ENCODE data around the gene DAD1. TPM values are rescaled to one million over a fixed set of nuclear protein-coding genes. Genes with fewer than 3 reads are reported as not detected.

DAD1 gene
- total RNA-seq, 4 donors from 2014 or later, result 123 to 228 (median 171) TPM

- H3K27me3 ChIP-seq, result no peaks in the 10 kb centered on the region
- no peak for ATAC-seq
- no peaks in the 10 kb centered on the region for H3K9me3 ChIP-seq
- H3K4me1 ChIP-seq, result no peaks in the 10 kb centered on the region
- no peak for TF ChIP-seq POLR2AphosphoS5 (IDR thresholded peaks at IDR 0.05)
- no peak for TF ChIP-seq EP300 (IDR thresholded peaks at IDR 0.05)
- no peak for TF ChIP-seq POLR2A (IDR thresholded peaks at IDR 0.05)
- TF ChIP-seq, protein P1, sequence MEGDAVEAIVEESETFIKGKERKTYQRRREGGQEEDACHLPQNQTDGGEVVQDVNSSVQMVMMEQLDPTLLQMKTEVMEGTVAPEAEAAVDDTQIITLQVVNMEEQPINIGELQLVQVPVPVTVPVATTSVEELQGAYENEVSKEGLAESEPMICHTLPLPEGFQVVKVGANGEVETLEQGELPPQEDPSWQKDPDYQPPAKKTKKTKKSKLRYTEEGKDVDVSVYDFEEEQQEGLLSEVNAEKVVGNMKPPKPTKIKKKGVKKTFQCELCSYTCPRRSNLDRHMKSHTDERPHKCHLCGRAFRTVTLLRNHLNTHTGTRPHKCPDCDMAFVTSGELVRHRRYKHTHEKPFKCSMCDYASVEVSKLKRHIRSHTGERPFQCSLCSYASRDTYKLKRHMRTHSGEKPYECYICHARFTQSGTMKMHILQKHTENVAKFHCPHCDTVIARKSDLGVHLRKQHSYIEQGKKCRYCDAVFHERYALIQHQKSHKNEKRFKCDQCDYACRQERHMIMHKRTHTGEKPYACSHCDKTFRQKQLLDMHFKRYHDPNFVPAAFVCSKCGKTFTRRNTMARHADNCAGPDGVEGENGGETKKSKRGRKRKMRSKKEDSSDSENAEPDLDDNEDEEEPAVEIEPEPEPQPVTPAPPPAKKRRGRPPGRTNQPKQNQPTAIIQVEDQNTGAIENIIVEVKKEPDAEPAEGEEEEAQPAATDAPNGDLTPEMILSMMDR (IDR thresholded peaks at IDR 0.05), result no peak
- no peaks in the 10 kb centered on the region for H3K36me3 ChIP-seq
- H3K4me3 ChIP-seq, result no peak overlapping the region
- no peak overlapping the region for H3K27ac ChIP-seq
- 93% methylated on average over 1 of the region's 1 CpG; no CpG with 5 or more reads in 1 of the 2 donors for WGBS, 2 donors (ENCODE audit: low coverage in 1 of 2)
Measured at GRCh38 chr14:22526744-22527143, 62.3 kb downstream of the DAD1 start.

- H3K36me3 ChIP-seq, result no peaks in the 10 kb centered on the region
- WGBS, 2 donors (ENCODE audit: low coverage in 1 of 2), result 67 to 80% methylated on average over 1 to 5 of the region's 5 CpGs
- no peak for TF ChIP-seq POLR2A (IDR thresholded peaks at IDR 0.05)
- TF ChIP-seq POLR2AphosphoS5 (IDR thresholded peaks at IDR 0.05), result no peak
- TF ChIP-seq, protein P1 (IDR thresholded peaks at IDR 0.05), result no peak
- TF ChIP-seq EP300 (IDR thresholded peaks at IDR 0.05), result no peak
- H3K4me3 ChIP-seq, result no peak overlapping the region
- no peaks in the 10 kb centered on the region for H3K9me3 ChIP-seq
- H3K27me3 ChIP-seq, result no peaks in the 10 kb centered on the region
- no peak for ATAC-seq
- H3K27ac ChIP-seq, result no peak overlapping the region
- no peaks in the 10 kb centered on the region for H3K4me1 ChIP-seq
Measured at GRCh38 chr14:22526218-22526617, 62.8 kb downstream of the DAD1 start.

GRCh38 chr14:22524784-22525161 lies 64.3 kb downstream of the DAD1 start:
- no peak for TF ChIP-seq POLR2AphosphoS5 (IDR thresholded peaks at IDR 0.05)
- no peak for TF ChIP-seq POLR2A (IDR thresholded peaks at IDR 0.05)
- TF ChIP-seq EP300 (IDR thresholded peaks at IDR 0.05), result no peak
- TF ChIP-seq, protein P1 (IDR thresholded peaks at IDR 0.05), result no peak
- Histone ChIP-seq H3K9me3 (no peaks in the 10 kb centered on the region), H3K27me3 (peaks cover under 1% of the 10 kb centered on the region), H3K4me1 (no peaks in the 10 kb centered on the region), H3K4me3 (no peak overlapping the region), H3K27ac (no peak overlapping the region), H3K36me3 (no peaks in the 10 kb centered on the region)
- ATAC-seq, result no peak

DNA sequence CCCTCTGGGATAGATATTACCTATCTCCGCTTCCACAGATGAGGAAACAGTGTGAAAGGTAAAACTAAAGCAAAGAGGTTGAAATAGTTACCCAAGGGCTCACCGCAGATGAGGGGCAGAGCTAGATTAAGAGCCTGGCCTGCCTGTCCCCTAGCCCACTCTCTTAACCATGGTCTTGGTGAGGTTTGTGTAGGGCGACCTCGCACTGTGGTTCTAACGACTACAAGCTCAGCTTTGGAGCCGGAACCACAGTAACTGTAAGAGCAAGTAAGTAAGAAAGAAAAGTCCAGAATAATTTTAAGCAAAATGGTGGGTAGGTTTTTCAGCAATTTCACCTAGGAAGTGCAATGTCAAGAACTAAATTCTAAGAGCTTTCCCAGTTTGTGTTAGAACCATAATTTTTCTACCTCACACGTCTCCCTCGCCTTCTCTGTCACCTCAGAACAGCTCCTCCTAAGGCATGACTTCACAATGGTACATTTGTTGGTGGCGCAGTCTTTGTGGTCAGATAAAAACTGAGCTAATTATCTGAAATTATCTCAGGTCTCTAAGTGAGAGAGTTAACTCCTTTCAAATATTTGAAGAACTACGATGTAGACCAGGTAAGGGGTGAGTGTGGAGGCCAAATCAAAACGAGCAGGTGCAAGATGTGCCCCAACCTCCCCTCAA lies 64.8 kb downstream of the DAD1 start:
- TF ChIP-seq, protein P1 (IDR thresholded peaks at IDR 0.05), result no peak
- no peak for TF ChIP-seq EP300 (IDR thresholded peaks at IDR 0.05)
- TF ChIP-seq POLR2AphosphoS5 (IDR thresholded peaks at IDR 0.05), result no peak
- TF ChIP-seq POLR2A (IDR thresholded peaks at IDR 0.05), result no peak
- no peak overlapping the region for H3K27ac ChIP-seq
- H3K4me1 ChIP-seq, result no peaks in the 10 kb centered on the region
- H3K4me3 ChIP-seq, result no peak overlapping the region
- peaks cover 3% of the 10 kb centered on the region for H3K27me3 ChIP-seq
- WGBS, 2 donors (ENCODE audit: low coverage in 1 of 2), result 86 to 90% methylated on average over 4 to 7 of the region's 11 CpGs
- no peaks in the 10 kb centered on the region for H3K36me3 ChIP-seq
- H3K9me3 ChIP-seq, result no peaks in the 10 kb centered on the region
- no peak for ATAC-seq

GRCh38 chr14:22523283-22523682 lies 65.7 kb downstream of the DAD1 start:
- Histone ChIP-seq H3K36me3 (no peaks in the 10 kb centered on the region), H3K27ac (no peak overlapping the region), H3K4me3 (no peak overlapping the region), H3K27me3 (peaks cover 3% of the 10 kb centered on the region), H3K4me1 (no peaks in the 10 kb centered on the region), H3K9me3 (no peaks in the 10 kb centered on the region)
- no peak for TF ChIP-seq POLR2AphosphoS5 (IDR thresholded peaks at IDR 0.05)
- TF ChIP-seq, protein P1 (IDR thresholded peaks at IDR 0.05), result no peak
- TF ChIP-seq POLR2A (IDR thresholded peaks at IDR 0.05), result no peak
- no peak for TF ChIP-seq EP300 (IDR thresholded peaks at IDR 0.05)
- no peak for ATAC-seq

Measured in gastroesophageal sphincter (tissue), 4 donors.